SK-N-SH (cell line): ENCODE results near the gene VWA3B. TPM values are rescaled to one million over a fixed set of nuclear protein-coding genes. Genes with fewer than 3 reads are reported as not detected.

ENCODE experiments used
- CTCF ChIA-PET: fragments of 300-600, 350-600 bp; formaldehyde crosslinking; extraction: SDS; loops from one replicate; lab custom pipeline; 2021; lab: Yijun Ruan, JAX
- POLR2A ChIA-PET: fragments of 350-600 bp; sonication (Branson Sonifier 250); formaldehyde crosslinking; extraction: SDS; loops from one replicate; lab custom pipeline; 2020; ENCODE audit warnings: antibody characterized with exemption, inconsistent platforms; lab: Yijun Ruan, JAX
- DNase-seq: peaks from one replicate; pipeline ENCODE4 v3.0.0; 2012
- H2AFZ ChIP-seq: fragments of 200-600 bp; sonication (generic); 2 replicates; pipeline ENCODE4 v1.8.1; 2016; ENCODE audit warnings: antibody characterized with exemption, mild to moderate bottlenecking, low read depth
- H3F3A ChIP-seq: fragments of 200-600 bp; sonication (generic); replicated peaks from 2 replicates; pipeline ENCODE3; 2016; ENCODE audit warnings: antibody characterized with exemption, mild to moderate bottlenecking; ENCODE audit not compliant: insufficient read depth
- H3K27ac ChIP-seq, 2 experiments: fragments of 200-500 bp in 1 of 2; fragments of 200-600 bp in 1 of 2; sonication (Bioruptor generic) in 1 of 2; sonication (generic), shearing (Covaris generic) in 1 of 2; 2 replicates each; pipeline versions ENCODE4 v1.5.1 to v1.6.1; 2014 to 2016; ENCODE audit warnings: low read depth in 2 of 2, inconsistent platforms in 1 of 2, low read length in 1 of 2, mild to moderate bottlenecking in 1 of 2, mixed read lengths in 1 of 2
- H3K27me3 ChIP-seq: fragments of 200-600 bp; sonication (generic), shearing (Covaris generic); 2 replicates; pipeline ENCODE4 v1.6.1; 2016; ENCODE audit warnings: mixed run types; ENCODE audit not compliant: insufficient read depth
- H3K36me3 ChIP-seq, 2 experiments: fragments of 200-500 bp in 1 of 2; fragments of 200-600 bp in 1 of 2; sonication (Bioruptor generic) in 1 of 2; sonication (generic) in 1 of 2; replicated peaks in 1 of 2; 2 replicates each; pipeline versions ENCODE3 to v1.5.1; 2014 to 2016; ENCODE audit warnings: low read length in 1 of 2, mild to moderate bottlenecking in 1 of 2; ENCODE audit not compliant: insufficient read depth in 2 of 2, control insufficient read depth in 1 of 2
- H3K4me1 ChIP-seq, 2 experiments: fragments of 200-500 bp in 1 of 2; fragments of 200-600 bp in 1 of 2; sonication (Bioruptor generic) in 1 of 2; sonication (generic), shearing (Covaris generic) in 1 of 2; 2 replicates each; pipeline versions ENCODE4 v1.5.1 to v1.6.1; 2014 to 2016; ENCODE audit warnings: low read depth in 1 of 2, low read length in 1 of 2, mixed run types in 1 of 2; ENCODE audit not compliant: insufficient read depth in 2 of 2, control insufficient read depth in 1 of 2
- H3K4me2 ChIP-seq: fragments of 200-600 bp; sonication (generic), shearing (Covaris generic); 2 replicates; pipeline ENCODE4 v1.6.1; 2017; ENCODE audit warnings: mixed run types
- H3K4me3 ChIP-seq, 2 experiments: fragments of 200-500 bp in 1 of 2; fragments of 200-600 bp in 1 of 2; sonication (Bioruptor generic) in 1 of 2; sonication (generic), shearing (Covaris generic) in 1 of 2; 2 replicates each; pipeline versions ENCODE4 v1.5.1 to v1.8.1; 2014 to 2016; ENCODE audit warnings: low read depth in 2 of 2, inconsistent platforms in 1 of 2, low read length in 1 of 2, mild to moderate bottlenecking in 1 of 2, mixed read lengths in 1 of 2, moderate library complexity in 1 of 2
- H3K79me2 ChIP-seq: fragments of 200-600 bp; sonication (generic); 2 replicates; pipeline ENCODE4 v1.8.1; 2017; ENCODE audit warnings: mild to moderate bottlenecking; ENCODE audit not compliant: insufficient read depth
- H3K9ac ChIP-seq: fragments of 200-600 bp; sonication (generic); 2 replicates; pipeline ENCODE4 v1.6.1; 2017; ENCODE audit warnings: mixed run types
- H3K9me2 ChIP-seq: fragments of 200-600 bp; sonication (generic); 2 replicates; pipeline ENCODE4 v1.6.1; 2017; ENCODE audit warnings: mixed run types
- H3K9me3 ChIP-seq: fragments of 200-600 bp; sonication (generic); 2 replicates; pipeline ENCODE4 v1.6.1; 2017; ENCODE audit warnings: mixed run types, mild to moderate bottlenecking, moderate library complexity
- H4K20me1 ChIP-seq: fragments of 200-600 bp; sonication (generic); 2 replicates; pipeline ENCODE4 v1.6.1; 2017; ENCODE audit warnings: mild to moderate bottlenecking, mixed run types; ENCODE audit not compliant: insufficient read depth
- ELF1 ChIP-seq: IDR thresholded peaks from 2 replicates; pipeline ENCODE4 v1.4.0; 2012
- EP300 ChIP-seq, 2 experiments: IDR thresholded peaks; 2 replicates each; pipeline versions ENCODE4 v1.4.0 to v1.6.1; 2012; ENCODE audit warnings: borderline replicate concordance in 1 of 2, low read depth in 1 of 2, low read length in 1 of 2
- EZH2phosphoT487 ChIP-seq: fragments of 200-600 bp; sonication (generic); IDR thresholded peaks from 2 replicates; pipeline ENCODE4 v1.6.1; 2017; ENCODE audit warnings: low read depth, mixed run types, mild to moderate bottlenecking, antibody characterized with exemption, moderate library complexity, borderline replicate concordance
- FOXM1 ChIP-seq: IDR thresholded peaks from 2 replicates; pipeline ENCODE4 v1.4.0; 2012; ENCODE audit warnings: low read depth, mild to moderate bottlenecking
- GABPA ChIP-seq: IDR thresholded peaks from 2 replicates; pipeline ENCODE4 v1.4.0; 2012; ENCODE audit warnings: low read depth, mild to moderate bottlenecking
- GATA2 ChIP-seq: sonication (generic); formaldehyde crosslinking; IDR thresholded peaks from 2 replicates; pipeline ENCODE4 v1.5.0; 2020; ENCODE audit warnings: mild to moderate bottlenecking, missing genetic modification reagents
- JUND ChIP-seq: IDR thresholded peaks from 2 replicates; pipeline ENCODE4 v1.4.0; 2012
- MEF2A ChIP-seq: IDR thresholded peaks from 2 replicates; pipeline ENCODE4 v1.4.0; 2012; ENCODE audit warnings: low read depth, borderline replicate concordance
- MXI1 ChIP-seq: IDR thresholded peaks from 2 replicates; pipeline ENCODE4 v1.6.1; 2012; ENCODE audit warnings: mild to moderate bottlenecking, low read depth, low read length, improper control_type of control experiment
- NFIC ChIP-seq: IDR thresholded peaks from 2 replicates; pipeline ENCODE4 v1.4.0; 2012; ENCODE audit warnings: borderline replicate concordance
- NRF1 ChIP-seq: IDR thresholded peaks from 2 replicates; pipeline ENCODE4 v1.6.1; 2012; ENCODE audit warnings: low read depth, mild to moderate bottlenecking, low read length
- RAD21 ChIP-seq: IDR thresholded peaks from 2 replicates; pipeline ENCODE4 v1.6.1; 2012; ENCODE audit warnings: mild to moderate bottlenecking, low read length
- RCOR1 ChIP-seq: fragments of 150-350 bp; IDR thresholded peaks from 2 replicates; pipeline ENCODE4 v1.6.1; 2017; ENCODE audit warnings: antibody characterized with exemption, low read length
- REST ChIP-seq: IDR thresholded peaks from 2 replicates; pipeline ENCODE4 v1.6.1; 2012; ENCODE audit warnings: mild to moderate bottlenecking, low read depth, low read length, moderate library complexity
- RFX5 ChIP-seq: IDR thresholded peaks from 2 replicates; pipeline ENCODE4 v1.6.1; 2012; ENCODE audit warnings: mild to moderate bottlenecking, improper control_type of control experiment, low read length
- RXRA ChIP-seq: IDR thresholded peaks from 2 replicates; pipeline ENCODE4 v1.4.0; 2012; ENCODE audit warnings: low read depth, mild to moderate bottlenecking, borderline replicate concordance
- SIN3A ChIP-seq: IDR thresholded peaks from 2 replicates; pipeline ENCODE4 v1.6.1; 2012; ENCODE audit warnings: low read depth, mild to moderate bottlenecking, low read length, moderate library complexity, borderline replicate concordance
- SMC3 ChIP-seq: IDR thresholded peaks from 2 replicates; pipeline ENCODE4 v1.6.1; 2012; ENCODE audit warnings: low read depth, low read length, improper control_type of control experiment
- TAF1 ChIP-seq: IDR thresholded peaks from 2 replicates; pipeline ENCODE4 v1.6.1; 2012; ENCODE audit warnings: low read depth, mild to moderate bottlenecking, low read length, moderate library complexity, borderline replicate concordance
- TCF12 ChIP-seq: IDR thresholded peaks from 2 replicates; pipeline ENCODE4 v1.4.0; 2012
- TEAD4 ChIP-seq: IDR thresholded peaks from 2 replicates; pipeline ENCODE4 v1.4.0; 2012; ENCODE audit warnings: mild to moderate bottlenecking, borderline replicate concordance; ENCODE audit not compliant: insufficient read depth
- WGBS: methylation state at CpG from one replicate; pipeline ENCODE4 v1.1.6; 2017; ENCODE audit warnings: low lambda C conversion rate; 5-methylcytosine and 5-hydroxymethylcytosine counted together
- polyA plus RNA-seq, 3 experiments: library from polyadenylated mRNA; depleted of rRNA; stranded (reverse); fragments of >200 nt; gene quantifications; 2 replicates each; pipeline ENCODE4 v1.2.3, GENCODE V29; 2012
- TF ChIP-seq, protein P1 (sequence below): IDR thresholded peaks from 2 replicates; pipeline ENCODE4 v1.4.0; 2012; ENCODE audit warnings: low read depth
- TF ChIP-seq, protein P2 (sequence below): IDR thresholded peaks from 2 replicates; pipeline ENCODE4 v1.4.0; 2012; ENCODE audit warnings: low read depth, borderline replicate concordance

VWA3B gene
- polyA plus RNA-seq, 1 of the 3 experiments (the other 2 are of a cell fraction), result not detected

DNA sequence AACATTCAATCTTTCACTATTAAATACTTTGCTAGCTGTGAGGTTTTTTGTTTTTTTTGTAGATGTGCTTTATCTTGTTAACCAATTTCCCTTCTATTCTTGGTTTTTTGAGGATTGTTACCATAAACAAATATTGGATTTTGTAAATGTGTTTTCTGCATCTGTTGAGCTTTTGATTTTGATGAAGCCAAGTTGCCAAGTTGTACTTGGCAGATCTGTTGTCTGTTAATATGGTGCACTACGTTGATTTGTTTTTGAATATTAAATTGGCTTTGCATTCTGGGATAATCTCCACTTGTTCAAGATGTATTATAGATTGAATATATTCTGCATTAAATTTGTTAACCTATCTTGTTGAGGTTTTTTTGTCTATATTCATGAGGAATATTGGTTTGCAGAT, 114.6 kb downstream of the VWA3B start:
- WGBS, result 25% methylated on average over 1 of the region's 1 CpG
- no peaks in the 10 kb centered on the region for H4K20me1 ChIP-seq
- ChIA-PET CTCF (interaction anchor here (1.1 kb wide), 1 partner anchor 13 kb away, joined by 3 read pairs; no protein-coding TSS in a partner anchor), POLR2A (no interaction called here)
- H3K9ac ChIP-seq, result no peak overlapping the region
- H3K9me3 ChIP-seq, result no peaks in the 10 kb centered on the region
- no peak overlapping the region for H3K27ac ChIP-seq
- no peaks in the 10 kb centered on the region for H3K27me3 ChIP-seq
- TF ChIP-seq RFX5, result no peak
- no peak for TF ChIP-seq SMC3
- TF ChIP-seq MEF2A, result no peak
- TF ChIP-seq REST, result no peak
- TF ChIP-seq RAD21, result no peak
- no peak for TF ChIP-seq TCF12
- no peak for TF ChIP-seq ELF1
- TF ChIP-seq NRF1, result no peak
- no peak for TF ChIP-seq TEAD4
- TF ChIP-seq EZH2phosphoT487, result no peak
- no peak for TF ChIP-seq RXRA
- TF ChIP-seq, protein P1, sequence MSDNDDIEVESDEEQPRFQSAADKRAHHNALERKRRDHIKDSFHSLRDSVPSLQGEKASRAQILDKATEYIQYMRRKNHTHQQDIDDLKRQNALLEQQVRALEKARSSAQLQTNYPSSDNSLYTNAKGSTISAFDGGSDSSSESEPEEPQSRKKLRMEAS, result no peak
- TF ChIP-seq FOXM1, result no peak
- no peak for TF ChIP-seq RCOR1
- no peak for TF ChIP-seq NFIC
- TF ChIP-seq GATA2, result no peak
- TF ChIP-seq TAF1, result no peak
- no peak for TF ChIP-seq JUND
- H3K79me2 ChIP-seq, result no peaks in the 10 kb centered on the region
- no peak overlapping the region for H3K4me2 ChIP-seq
- no peak overlapping the region for H2AFZ ChIP-seq
- H3K4me1 ChIP-seq, result no peaks in the 10 kb centered on the region
- no peaks in the 10 kb centered on the region for H3F3A ChIP-seq
- no peaks in the 10 kb centered on the region for H3K9me2 ChIP-seq
- no peaks in the 10 kb centered on the region for H3K36me3 ChIP-seq
- DNase-seq, result no peak
- H3K4me3 ChIP-seq, result no peak overlapping the region

- ChIA-PET POLR2A (no interaction called here), CTCF (interaction anchor here (1.7 kb wide), 1 partner anchor 8 kb away, joined by 3 read pairs; no protein-coding TSS in a partner anchor)
- Histone ChIP-seq H3K9me2 (no peaks in the 10 kb centered on the region), H3K9ac (no peak overlapping the region), H3F3A (no peaks in the 10 kb centered on the region), H3K4me2 (no peak overlapping the region), H3K4me1 (no peaks in the 10 kb centered on the region), H3K9me3 (no peaks in the 10 kb centered on the region), H3K79me2 (no peaks in the 10 kb centered on the region), H3K36me3 (no peaks in the 10 kb centered on the region), H3K27me3 (no peaks in the 10 kb centered on the region), H4K20me1 (no peaks in the 10 kb centered on the region), H3K4me3 (no peak overlapping the region), H2AFZ (no peak overlapping the region), H3K27ac (no peak overlapping the region)
- WGBS, result 33% methylated on average over 2 of the region's 3 CpGs
- no peak for DNase-seq
- no peak for TF ChIP-seq MXI1
- TF ChIP-seq SIN3A, result no peak
- TF ChIP-seq NRF1, result no peak
- TF ChIP-seq EP300 (IDR thresholded peaks at IDR 0.05; ENCODE audit: borderline replicate concordance in 1 of 2, low read depth in 1 of 2, low read length in 1 of 2), result no peak
- TF ChIP-seq, protein P2, sequence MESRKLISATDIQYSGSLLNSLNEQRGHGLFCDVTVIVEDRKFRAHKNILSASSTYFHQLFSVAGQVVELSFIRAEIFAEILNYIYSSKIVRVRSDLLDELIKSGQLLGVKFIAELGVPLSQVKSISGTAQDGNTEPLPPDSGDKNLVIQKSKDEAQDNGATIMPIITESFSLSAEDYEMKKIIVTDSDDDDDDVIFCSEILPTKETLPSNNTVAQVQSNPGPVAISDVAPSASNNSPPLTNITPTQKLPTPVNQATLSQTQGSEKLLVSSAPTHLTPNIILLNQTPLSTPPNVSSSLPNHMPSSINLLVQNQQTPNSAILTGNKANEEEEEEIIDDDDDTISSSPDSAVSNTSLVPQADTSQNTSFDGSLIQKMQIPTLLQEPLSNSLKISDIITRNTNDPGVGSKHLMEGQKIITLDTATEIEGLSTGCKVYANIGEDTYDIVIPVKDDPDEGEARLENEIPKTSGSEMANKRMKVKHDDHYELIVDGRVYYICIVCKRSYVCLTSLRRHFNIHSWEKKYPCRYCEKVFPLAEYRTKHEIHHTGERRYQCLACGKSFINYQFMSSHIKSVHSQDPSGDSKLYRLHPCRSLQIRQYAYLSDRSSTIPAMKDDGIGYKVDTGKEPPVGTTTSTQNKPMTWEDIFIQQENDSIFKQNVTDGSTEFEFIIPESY, result no peak
- TF ChIP-seq GABPA, result no peak
- TF ChIP-seq TCF12, result no peak
- TF ChIP-seq, protein P1, result no peak
Measured at GRCh38 chr2:98205889-98206288, 118.9 kb downstream of the VWA3B start.
